GM12873 (cell line): ENCODE data around the gene RPS2.

ENCODE experiments used
- TF ChIP-seq, protein P1 (sequence below): IDR thresholded peaks from 2 replicates; pipeline ENCODE4 v1.5.1; 2012; ENCODE audit warnings: low read depth, mild to moderate bottlenecking, moderate library complexity, low read length, control low read depth; ENCODE audit not compliant: insufficient read depth; ENCODE audit errors: missing control alignments

RPS2 gene

DNA sequence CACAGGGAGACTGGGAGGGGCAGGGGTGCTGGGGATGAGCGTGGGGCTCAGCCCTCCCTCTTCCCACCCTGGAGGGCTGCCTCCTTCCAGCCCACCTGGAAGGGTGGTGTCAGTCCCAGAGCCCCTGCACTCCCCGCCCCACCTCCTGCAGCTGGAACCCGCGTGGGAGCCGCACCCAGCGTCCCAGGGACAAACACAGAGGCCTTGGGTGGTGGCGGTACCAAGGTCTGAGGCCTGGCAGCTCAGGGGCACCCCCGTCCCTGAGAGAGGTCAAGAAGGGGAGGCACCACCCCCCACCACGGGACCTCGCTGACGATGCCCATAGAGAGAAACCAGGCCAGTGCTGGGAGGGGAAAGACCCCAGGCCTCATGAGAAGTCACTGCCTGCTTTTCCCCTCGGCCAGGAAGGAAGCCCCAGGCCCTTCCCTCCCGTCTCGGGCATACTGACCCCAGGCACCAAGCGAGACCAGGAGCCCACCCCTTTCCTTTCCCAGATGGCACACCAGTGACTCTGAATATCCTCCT lies 50.5 kb downstream of the RPS2 start:
- TF ChIP-seq, protein P1, sequence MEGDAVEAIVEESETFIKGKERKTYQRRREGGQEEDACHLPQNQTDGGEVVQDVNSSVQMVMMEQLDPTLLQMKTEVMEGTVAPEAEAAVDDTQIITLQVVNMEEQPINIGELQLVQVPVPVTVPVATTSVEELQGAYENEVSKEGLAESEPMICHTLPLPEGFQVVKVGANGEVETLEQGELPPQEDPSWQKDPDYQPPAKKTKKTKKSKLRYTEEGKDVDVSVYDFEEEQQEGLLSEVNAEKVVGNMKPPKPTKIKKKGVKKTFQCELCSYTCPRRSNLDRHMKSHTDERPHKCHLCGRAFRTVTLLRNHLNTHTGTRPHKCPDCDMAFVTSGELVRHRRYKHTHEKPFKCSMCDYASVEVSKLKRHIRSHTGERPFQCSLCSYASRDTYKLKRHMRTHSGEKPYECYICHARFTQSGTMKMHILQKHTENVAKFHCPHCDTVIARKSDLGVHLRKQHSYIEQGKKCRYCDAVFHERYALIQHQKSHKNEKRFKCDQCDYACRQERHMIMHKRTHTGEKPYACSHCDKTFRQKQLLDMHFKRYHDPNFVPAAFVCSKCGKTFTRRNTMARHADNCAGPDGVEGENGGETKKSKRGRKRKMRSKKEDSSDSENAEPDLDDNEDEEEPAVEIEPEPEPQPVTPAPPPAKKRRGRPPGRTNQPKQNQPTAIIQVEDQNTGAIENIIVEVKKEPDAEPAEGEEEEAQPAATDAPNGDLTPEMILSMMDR, result no peak

DNA sequence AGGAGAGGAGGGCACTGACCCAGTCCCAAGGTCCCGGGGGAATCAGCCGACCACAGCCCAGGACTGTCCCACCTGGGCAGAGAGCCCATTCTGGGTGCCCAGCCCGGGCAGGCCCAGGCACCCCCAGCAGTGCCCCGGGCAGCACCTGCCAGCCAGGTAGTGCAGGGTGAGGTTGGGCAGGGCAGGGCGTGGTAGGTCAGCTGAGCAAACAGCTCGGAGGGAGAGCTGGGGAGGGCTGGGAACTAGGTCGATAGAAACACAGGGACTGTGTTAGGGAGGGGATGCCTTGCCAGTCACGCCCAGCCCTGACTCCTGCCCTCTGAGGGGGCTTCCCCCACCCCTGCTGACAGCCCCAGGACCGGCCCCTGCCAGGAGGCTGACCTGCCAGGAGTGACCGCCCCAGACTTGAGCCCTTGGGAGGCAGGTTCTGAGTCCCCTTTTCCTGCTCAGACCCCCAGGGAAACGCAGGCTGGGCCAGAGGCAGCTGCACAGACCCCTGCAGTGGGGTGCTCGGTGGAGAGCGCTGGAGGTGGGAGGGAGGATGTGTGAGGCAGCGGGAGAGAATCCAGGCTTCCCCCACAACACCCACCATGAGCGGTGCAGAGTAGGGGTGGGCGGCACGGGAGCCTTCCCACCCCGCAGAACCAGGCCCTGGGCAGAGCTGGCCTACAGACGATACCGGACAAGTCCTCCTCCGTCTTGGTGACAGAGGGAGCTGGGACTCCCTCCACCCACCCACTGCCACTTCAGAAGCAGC lies 51.1 kb downstream of the RPS2 start:
- TF ChIP-seq, protein P1, result no peak

DNA sequence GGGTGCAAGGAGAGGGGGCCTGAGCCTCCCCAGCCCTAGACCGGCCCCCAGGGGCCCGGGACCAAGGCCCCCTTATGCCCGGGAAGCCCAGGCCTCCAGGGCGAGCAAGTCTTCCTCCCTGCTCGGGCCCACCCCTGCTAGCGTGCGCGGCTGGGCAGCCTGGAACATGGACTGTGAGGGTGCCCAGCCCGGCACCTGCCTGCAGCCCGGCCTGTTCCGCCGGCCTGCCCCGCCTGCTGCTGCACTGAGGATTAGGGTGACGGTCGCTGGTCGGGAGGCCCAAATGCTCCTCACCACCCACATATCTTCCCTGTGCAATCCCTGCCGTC lies 52.4 kb downstream of the RPS2 start:
- TF ChIP-seq, protein P1, result no peak
